ENCODE results near the gene MAGEA9B.

DNA sequence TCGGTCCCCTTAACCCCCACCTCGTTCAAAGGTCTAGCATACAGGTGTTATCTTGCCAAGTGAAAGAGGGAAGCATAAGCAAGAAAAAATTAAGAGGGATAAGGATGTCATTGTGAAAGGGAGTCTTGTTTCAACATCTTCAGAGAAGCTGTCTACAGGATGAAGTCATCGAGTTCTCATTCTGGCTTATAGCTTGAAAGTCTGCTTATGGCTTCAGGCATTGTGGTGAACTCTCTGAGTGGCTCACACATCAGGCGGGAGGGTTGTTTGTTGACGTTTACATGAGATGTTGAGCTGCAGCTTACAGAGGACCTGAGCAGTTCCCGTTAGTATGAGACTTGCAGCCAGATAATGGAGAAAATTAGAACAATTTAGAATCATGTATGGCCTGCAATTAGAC, 16.6 kb downstream of the MAGEA9B start:
- TF ChIP-seq, protein P1, sequence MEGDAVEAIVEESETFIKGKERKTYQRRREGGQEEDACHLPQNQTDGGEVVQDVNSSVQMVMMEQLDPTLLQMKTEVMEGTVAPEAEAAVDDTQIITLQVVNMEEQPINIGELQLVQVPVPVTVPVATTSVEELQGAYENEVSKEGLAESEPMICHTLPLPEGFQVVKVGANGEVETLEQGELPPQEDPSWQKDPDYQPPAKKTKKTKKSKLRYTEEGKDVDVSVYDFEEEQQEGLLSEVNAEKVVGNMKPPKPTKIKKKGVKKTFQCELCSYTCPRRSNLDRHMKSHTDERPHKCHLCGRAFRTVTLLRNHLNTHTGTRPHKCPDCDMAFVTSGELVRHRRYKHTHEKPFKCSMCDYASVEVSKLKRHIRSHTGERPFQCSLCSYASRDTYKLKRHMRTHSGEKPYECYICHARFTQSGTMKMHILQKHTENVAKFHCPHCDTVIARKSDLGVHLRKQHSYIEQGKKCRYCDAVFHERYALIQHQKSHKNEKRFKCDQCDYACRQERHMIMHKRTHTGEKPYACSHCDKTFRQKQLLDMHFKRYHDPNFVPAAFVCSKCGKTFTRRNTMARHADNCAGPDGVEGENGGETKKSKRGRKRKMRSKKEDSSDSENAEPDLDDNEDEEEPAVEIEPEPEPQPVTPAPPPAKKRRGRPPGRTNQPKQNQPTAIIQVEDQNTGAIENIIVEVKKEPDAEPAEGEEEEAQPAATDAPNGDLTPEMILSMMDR (IDR thresholded peaks at IDR 0.05): no peak
- TF ChIP-seq EP300 (IDR thresholded peaks at IDR 0.05): no peak

All from tibial nerve (tissue), 4 donors.